B cell (primary cell): ENCODE data around the gene GNB2.

ENCODE experiments used
- CTCF ChIP-seq: fragments of 200-600 bp; IDR thresholded peaks from one replicate; pipeline ENCODE4 v1.8.0; 2022; ENCODE audit warnings: antibody characterized with exemption, mild to moderate bottlenecking
- EZH2 ChIP-seq: IDR thresholded peaks from 2 replicates; pipeline ENCODE4 v1.6.1; 2012; ENCODE audit warnings: borderline replicate concordance, low read depth, mild to moderate bottlenecking, moderate library complexity, low read length; ENCODE audit not compliant: insufficient read depth, poor library complexity, severe bottlenecking

- TF ChIP-seq CTCF (no peak), EZH2 (no peak)
Measured at GRCh38 chr7:100723732-100724275, 50.3 kb downstream of the GNB2 start.
